Neural progenitor cell (in vitro differentiated cells): Measurements from ENCODE around the gene EXOC4.

Experiments
- EZH2 ChIP-seq: fragments of 200-600 bp; sonication (generic); IDR thresholded peaks from 2 replicates; pipeline ENCODE4 v1.6.1; 2017; ENCODE audit warnings: antibody characterized with exemption, mild to moderate bottlenecking, moderate library complexity
- EZH2phosphoT487 ChIP-seq: fragments of 200-600 bp; sonication (generic); IDR thresholded peaks from 2 replicates; pipeline ENCODE4 v1.6.1; 2017; ENCODE audit warnings: antibody characterized with exemption
- TF ChIP-seq, protein P1 (sequence below): fragments of 200-600 bp; sonication (generic); IDR thresholded peaks from 2 replicates; pipeline ENCODE4 v1.5.1; 2017; ENCODE audit warnings: antibody characterized with exemption, mild to moderate bottlenecking

- TF ChIP-seq EZH2 = no peak
- TF ChIP-seq, protein P1, sequence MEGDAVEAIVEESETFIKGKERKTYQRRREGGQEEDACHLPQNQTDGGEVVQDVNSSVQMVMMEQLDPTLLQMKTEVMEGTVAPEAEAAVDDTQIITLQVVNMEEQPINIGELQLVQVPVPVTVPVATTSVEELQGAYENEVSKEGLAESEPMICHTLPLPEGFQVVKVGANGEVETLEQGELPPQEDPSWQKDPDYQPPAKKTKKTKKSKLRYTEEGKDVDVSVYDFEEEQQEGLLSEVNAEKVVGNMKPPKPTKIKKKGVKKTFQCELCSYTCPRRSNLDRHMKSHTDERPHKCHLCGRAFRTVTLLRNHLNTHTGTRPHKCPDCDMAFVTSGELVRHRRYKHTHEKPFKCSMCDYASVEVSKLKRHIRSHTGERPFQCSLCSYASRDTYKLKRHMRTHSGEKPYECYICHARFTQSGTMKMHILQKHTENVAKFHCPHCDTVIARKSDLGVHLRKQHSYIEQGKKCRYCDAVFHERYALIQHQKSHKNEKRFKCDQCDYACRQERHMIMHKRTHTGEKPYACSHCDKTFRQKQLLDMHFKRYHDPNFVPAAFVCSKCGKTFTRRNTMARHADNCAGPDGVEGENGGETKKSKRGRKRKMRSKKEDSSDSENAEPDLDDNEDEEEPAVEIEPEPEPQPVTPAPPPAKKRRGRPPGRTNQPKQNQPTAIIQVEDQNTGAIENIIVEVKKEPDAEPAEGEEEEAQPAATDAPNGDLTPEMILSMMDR = no peak
- no peak for TF ChIP-seq EZH2phosphoT487
These were observed 301.5 kb downstream of the EXOC4 start for GRCh38 chr7:133554330-133554729.
